KG1 (cell line): ENCODE measurements around the gene KIRREL1.

Experiments used
- DNase-seq: peaks from one replicate; lab custom pipeline; 2025; lab: John Stamatoyannopoulos, UW

Gene KIRREL1

GRCh38 chr1:158146739-158147138 lies 153.3 kb downstream of the KIRREL1 start:
- no peak for DNase-seq

GRCh38 chr1:158147401-158147800 lies 154.0 kb downstream of the KIRREL1 start:
- DNase-seq = no peak

DNA sequence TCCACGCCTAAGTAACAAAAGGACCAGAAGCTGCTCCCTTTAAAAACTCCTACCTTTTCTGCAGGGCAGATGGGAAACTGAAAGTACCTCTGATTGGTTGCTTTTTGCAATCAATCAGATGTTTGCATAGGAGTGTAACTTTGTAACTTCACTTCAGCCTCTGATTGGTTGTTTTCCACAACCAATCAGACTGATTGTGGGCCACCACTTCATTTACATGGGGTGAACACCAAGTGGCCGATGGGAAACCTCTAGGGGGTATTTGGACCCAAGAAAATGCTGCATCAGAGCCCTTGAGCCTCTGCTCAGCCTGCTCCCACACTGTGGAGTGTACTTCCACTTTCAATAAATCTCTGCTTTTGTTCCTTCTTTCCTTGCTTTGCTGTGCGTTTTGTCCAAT lies 154.4 kb downstream of the KIRREL1 start:
- DNase-seq = no peak

GRCh38 chr1:158148468-158148867 lies 155.0 kb downstream of the KIRREL1 start:
- DNase-seq = no peak

- DNase-seq = no peak
Observed at GRCh38 chr1:158149175-158149574, 155.7 kb downstream of the KIRREL1 start.
